KBM-7 (cell line): ENCODE measurements around the gene EFHD2.
"Not testable (repeated sequence)": the region's sequence is repeated elsewhere in the genome, so short reads cannot be mapped to it uniquely, and the experiment has no call there.

ENCODE experiments used
- DNase-seq: peaks from one replicate; pipeline ENCODE4 v3.0.0-alpha.2; 2015
- in situ Hi-C: fragments of 300-500 bp; cut with MboI; formaldehyde crosslinking; loops from 2 replicates; pipeline ENCODE4 v1.14.3; 2020; ENCODE audit warnings: low sequenced_read_pairs, low pct_unique_long_range_greater_than_20kb, mixed read lengths

Gene EFHD2

DNA sequence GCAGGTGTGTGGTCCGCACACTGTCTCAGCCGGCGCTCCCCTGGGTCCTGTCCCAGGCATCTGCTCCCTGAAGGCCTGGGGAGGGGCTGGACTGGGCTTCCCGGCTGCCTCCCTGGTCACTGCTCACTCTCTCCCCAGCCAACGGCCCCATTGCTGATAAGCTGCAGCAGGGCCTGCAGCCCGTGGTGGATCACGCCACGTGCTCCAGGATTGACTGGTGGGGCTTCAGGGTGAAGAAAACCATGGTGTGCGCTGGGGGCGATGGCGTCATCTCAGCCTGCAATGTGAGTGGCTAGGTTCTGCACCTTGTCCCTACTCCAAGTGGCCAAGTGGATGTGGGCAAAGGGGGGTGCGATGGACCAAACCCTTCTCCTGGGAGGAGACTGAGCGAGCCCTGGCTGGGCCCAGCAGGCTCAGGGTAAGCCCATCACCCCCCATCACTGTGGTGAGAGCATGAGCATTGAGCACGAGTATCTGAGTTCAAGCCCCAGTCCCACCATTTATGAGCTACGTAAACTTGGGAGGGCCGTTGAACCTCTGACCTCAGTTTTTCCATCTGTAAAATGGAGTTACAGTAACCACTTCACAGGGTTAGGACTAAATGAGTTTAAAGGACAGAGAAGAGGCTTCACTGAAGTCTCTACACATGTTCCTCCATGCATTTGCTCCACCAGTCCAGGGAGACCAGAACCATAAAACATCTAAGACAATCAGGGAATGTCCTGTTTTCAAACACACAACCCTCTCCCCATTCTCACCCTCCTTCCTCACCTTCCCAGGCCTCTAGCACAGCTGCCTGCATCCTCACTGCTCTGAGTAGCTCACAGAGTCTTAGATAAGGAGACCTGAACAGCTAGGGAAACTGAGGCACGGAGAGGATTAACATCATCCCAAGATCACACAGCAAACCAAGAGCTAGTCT lies 35.0 kb downstream of the EFHD2 start:
- DNase-seq: no peak
- in situ Hi-C loops: no loop called here

- peak; percentile 33 for DNase-seq
- in situ Hi-C loops: no loop called here
Measured at GRCh38 chr1:15445390-15446122, 35.9 kb downstream of the EFHD2 start.

DNA sequence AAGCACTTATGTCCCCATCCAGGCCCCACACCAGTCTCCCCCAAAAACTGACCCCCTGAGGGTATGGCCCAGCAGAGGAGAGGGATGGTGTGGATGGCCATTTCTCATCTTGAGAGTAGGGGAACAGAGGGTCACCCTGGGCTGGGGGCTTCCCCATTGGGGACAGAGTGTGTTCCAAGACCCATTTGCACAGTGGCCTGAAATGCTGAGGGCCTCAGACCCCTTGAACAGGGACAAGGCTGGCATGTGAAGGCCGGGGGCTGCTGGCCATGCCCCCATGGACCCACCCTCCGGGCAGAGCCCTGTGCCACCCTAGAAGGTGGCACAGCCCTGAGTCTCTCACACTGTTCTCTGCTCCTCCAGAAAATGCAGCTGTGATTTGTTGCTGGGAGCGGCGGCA lies 36.5 kb downstream of the EFHD2 start:
- DNase-seq: no peak
- in situ Hi-C loops: no loop called here

DNA sequence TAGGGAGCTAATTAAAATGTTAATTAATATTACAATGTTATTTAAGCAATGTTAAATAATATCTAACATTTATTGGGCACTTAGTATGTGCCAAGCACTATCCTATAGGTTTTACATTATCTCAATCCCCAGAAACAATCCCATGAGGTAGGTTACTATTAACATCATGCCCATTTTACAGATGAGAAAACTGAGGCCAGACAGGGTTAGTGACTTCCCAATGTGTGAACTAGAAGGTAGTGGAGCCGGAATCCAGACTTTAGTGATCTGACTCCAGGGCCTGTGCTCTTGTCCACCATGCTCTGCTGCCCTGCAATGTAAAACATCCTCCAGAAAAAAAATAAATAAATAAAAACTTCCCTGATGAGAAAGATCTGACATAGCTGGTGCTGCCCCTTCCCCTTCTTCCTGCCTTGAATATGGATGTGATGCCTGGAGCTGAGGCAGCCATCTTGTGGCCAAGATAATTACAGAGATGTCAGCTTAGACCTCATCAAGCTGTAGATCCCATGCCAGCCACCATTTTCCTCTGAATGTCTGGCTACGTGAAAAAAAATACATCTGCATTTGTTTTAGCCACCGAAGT lies 39.3 kb downstream of the EFHD2 start:
- DNase-seq: no peak
- in situ Hi-C loops: no loop called here

GRCh38 chr1:15449567-15449966 lies 39.9 kb downstream of the EFHD2 start:
- in situ Hi-C loops: no loop called here
- no peak for DNase-seq

DNA sequence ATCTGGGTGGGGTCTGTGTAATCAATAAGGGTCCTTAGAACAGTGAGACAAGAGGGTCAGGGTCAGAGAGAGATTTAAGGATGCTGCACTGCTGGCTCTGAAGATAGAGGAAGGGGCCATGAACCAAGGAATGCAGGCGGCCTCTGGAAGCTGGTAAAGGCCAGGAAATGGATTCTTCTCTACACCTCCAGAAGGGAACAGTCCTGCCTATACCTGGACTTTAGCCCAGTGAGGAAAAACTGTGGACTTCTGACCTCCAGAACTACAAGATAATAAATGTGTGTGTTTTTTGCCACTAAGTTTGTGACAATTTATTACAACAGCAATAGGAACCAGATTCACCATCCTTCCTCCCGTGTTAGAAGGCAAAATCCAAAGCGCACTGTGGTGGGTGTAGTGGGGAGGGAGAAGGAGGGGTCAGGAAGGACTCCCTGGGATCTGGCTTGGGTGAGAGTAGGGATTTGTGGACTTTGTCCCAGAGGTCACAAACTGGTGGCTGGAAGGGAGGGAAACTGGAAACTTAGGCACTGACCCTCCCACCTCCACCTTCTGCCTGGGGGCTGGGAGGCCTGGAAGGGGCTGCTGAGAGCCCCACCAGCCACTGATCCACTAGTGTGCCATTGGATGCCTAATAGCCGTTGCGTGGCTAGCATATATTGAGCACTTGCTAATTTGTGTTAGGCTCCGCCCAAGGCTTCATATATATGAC lies 41.5 kb downstream of the EFHD2 start:
- no peak for DNase-seq
- in situ Hi-C loops: no loop called here

DNA sequence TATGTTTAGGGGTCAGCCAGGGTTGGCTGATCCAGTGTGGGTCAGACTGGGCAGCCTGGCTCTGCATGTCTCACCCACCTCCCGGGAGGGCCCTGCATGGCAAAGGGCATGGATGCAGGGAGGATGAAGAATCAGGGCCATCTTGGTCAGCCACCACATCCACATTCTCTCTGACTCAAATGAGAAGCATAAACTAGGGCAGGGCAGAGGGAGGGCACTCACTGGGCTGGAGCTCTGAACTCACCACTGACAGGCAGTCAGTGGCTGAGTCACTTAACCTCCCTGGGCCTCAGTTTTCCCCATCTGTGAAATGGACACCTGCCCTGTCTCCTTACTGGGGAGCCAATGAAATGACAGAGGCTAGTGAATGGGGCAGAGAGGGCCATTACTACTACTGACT lies 42.5 kb downstream of the EFHD2 start:
- in situ Hi-C loops: no loop called here
- no peak for DNase-seq

- in situ Hi-C loops: no loop called here
Measured at GRCh38 chr1:15452866-15453571, 43.3 kb downstream of the EFHD2 start.

GRCh38 chr1:15453734-15454133 lies 44.0 kb downstream of the EFHD2 start:
- in situ Hi-C loops: no loop called here
- DNase-seq: no peak

More at GRCh38 chr1:15452866-15453571, 43.3 kb downstream of the EFHD2 start:
- no peak for DNase-seq

DNA sequence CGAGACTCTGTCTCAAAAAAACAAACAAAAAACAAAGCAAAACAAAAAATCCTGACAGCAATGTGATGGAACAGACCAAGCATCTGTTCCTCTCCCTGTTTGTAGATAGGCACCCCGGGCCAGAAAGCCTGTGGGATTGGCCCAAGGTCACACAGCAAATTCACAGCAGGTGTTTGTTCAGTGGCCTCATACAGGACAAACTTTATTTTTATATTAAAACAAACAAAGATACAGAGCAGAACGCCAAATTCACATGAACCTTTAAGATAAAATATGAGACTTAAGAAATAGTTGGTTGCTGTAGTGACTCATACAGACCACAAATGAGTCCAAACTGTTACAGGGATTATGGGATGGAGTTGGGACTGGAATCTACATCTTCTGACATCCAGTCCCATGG lies 44.6 kb downstream of the EFHD2 start:
- in situ Hi-C loops: no loop called here
- DNase-seq: no peak

- in situ Hi-C loops: no loop called here
- no peak for DNase-seq
Measured at GRCh38 chr1:15455522-15455921, 45.8 kb downstream of the EFHD2 start.

- DNase-seq: no peak
- in situ Hi-C loops: no loop called here
Measured at GRCh38 chr1:15456313-15456954, 46.7 kb downstream of the EFHD2 start, which contains the start of gene CELA2A. TSS of gene CELA2A (plus strand) at chr1:15456732. CDS start at chr1:15456754, 22 bp downstream.

DNA sequence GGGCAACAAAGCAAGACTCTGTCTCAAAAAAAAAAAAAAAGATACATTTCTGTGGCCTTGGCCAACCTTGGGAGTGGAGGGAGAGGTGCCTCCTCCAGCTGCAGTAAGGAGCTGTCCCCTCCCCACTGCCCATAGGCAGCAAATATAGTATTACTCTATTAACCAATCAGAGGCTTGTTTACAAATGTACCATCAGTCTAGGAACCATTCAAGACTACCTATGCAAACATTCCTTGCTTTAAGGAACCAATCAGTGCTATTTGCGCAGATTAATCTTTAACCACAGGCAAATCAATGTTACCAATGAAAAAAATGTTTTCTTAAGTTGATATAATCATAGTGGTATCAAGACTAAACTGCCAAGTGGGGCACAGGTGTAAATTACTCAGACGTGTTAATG lies 47.9 kb downstream of the EFHD2 start:
- no peak for DNase-seq
- in situ Hi-C loops: no loop called here

- in situ Hi-C loops, DNase-seq: not testable (repeated sequence)
Measured at GRCh38 chr1:15458388-15458787, 48.7 kb downstream of the EFHD2 start.

GRCh38 chr1:15459771-15460707 lies 50.4 kb downstream of the EFHD2 start:
- DNase-seq: peak; percentile 16
- in situ Hi-C loops: no loop called here

- in situ Hi-C loops: no loop called here
- no peak for DNase-seq
Measured at GRCh38 chr1:15460708-15461095, 51.0 kb downstream of the EFHD2 start.

- in situ Hi-C loops: not testable (repeated sequence)
Measured at GRCh38 chr1:15463064-15463800, 53.5 kb downstream of the EFHD2 start.

More at GRCh38 chr1:15463064-15463800, 53.5 kb downstream of the EFHD2 start:
- not testable (repeated sequence) for DNase-seq
